ENCODE results near the gene FMN1. TPM values are rescaled to one million over a fixed set of nuclear protein-coding genes. Genes with fewer than 3 reads are reported as not detected.

The FMN1 gene
- total and polyA plus RNA-seq, 3 donors from 2014 or later = 17.7 to 53.7 (median 47.4) TPM

- no peak for TF ChIP-seq POLR2A (IDR thresholded peaks at IDR 0.05)
- no peak for TF ChIP-seq CTCF (IDR thresholded peaks at IDR 0.05)
- Histone ChIP-seq H3K9me3 (no peaks in the 10 kb centered on the region), H3K27me3 (no peaks in the 10 kb centered on the region), H3K27ac (no peak overlapping the region), H3K4me1 (peaks cover 4% of the 10 kb centered on the region), H3K36me3 (ENCODE audit: low read depth, missing control alignments) (no peaks in the 10 kb centered on the region), H3K4me3 (no peak overlapping the region)
- intact Hi-C loops (cut with DNase I; ENCODE audit: low total_unique reads) = no loop called here
- DNase-seq = no peak
Measured at GRCh38 chr15:33137101-33137500, 57.4 kb downstream of the FMN1 start.

GRCh38 chr15:33136353-33136752 lies 58.2 kb downstream of the FMN1 start:
- intact Hi-C loops (cut with DNase I; ENCODE audit: low total_unique reads) = no loop called here
- WGBS, 2 donors = 33 to 40% methylated on average over 4 of the region's 4 CpGs
- Histone ChIP-seq H3K4me3 (no peak overlapping the region), H3K27ac (no peak overlapping the region), H3K27me3 (no peaks in the 10 kb centered on the region), H3K4me1 (peaks cover 4% of the 10 kb centered on the region), H3K9me3 (no peaks in the 10 kb centered on the region), H3K36me3 (ENCODE audit: low read depth, missing control alignments) (no peaks in the 10 kb centered on the region)
- DNase-seq = no peak
- TF ChIP-seq POLR2A (IDR thresholded peaks at IDR 0.05) (no peak), CTCF (IDR thresholded peaks at IDR 0.05) (no peak)

GRCh38 chr15:33135355-33135781 lies 59.1 kb downstream of the FMN1 start:
- intact Hi-C loops (cut with DNase I; ENCODE audit: low total_unique reads) = no loop called here
- DNase-seq = peak; percentile 18
- Histone ChIP-seq H3K4me1 (peaks cover 4% of the 10 kb centered on the region), H3K9me3 (no peaks in the 10 kb centered on the region), H3K27ac (no peak overlapping the region), H3K36me3 (ENCODE audit: low read depth, missing control alignments) (no peaks in the 10 kb centered on the region), H3K4me3 (no peak overlapping the region), H3K27me3 (no peaks in the 10 kb centered on the region)
- TF ChIP-seq POLR2A (IDR thresholded peaks at IDR 0.05) = no peak
- TF ChIP-seq CTCF (IDR thresholded peaks at IDR 0.05) = no peak
- 35 to 41% methylated on average over 5 of the region's 5 CpGs for WGBS, 2 donors

- H3K27ac ChIP-seq = no peak overlapping the region
- no peak for DNase-seq
- no peaks in the 10 kb centered on the region for H3K36me3 ChIP-seq (ENCODE audit: low read depth, missing control alignments)
- no peaks in the 10 kb centered on the region for H3K9me3 ChIP-seq
- peaks cover 4% of the 10 kb centered on the region for H3K4me1 ChIP-seq
- intact Hi-C loops (cut with DNase I; ENCODE audit: low total_unique reads) = no loop called here
- WGBS, 2 donors = 80 to 82% methylated on average over 3 of the region's 3 CpGs
- H3K27me3 ChIP-seq = no peaks in the 10 kb centered on the region
- peak in 2 of 3 experiments; percentile 31 to 33 for TF ChIP-seq CTCF (IDR thresholded peaks at IDR 0.05)
- no peak for TF ChIP-seq POLR2A (IDR thresholded peaks at IDR 0.05)
- H3K4me3 ChIP-seq = no peak overlapping the region
Measured at GRCh38 chr15:33132722-33133345, 61.7 kb downstream of the FMN1 start.

GRCh38 chr15:33132233-33132580 lies 62.3 kb downstream of the FMN1 start:
- Histone ChIP-seq H3K4me3 (no peak overlapping the region), H3K36me3 (ENCODE audit: low read depth, missing control alignments) (no peaks in the 10 kb centered on the region), H3K9me3 (no peaks in the 10 kb centered on the region), H3K27ac (no peak overlapping the region), H3K27me3 (no peaks in the 10 kb centered on the region), H3K4me1 (peaks cover 4% of the 10 kb centered on the region)
- DNase-seq = no peak
- 65 to 67% methylated on average over 3 of the region's 3 CpGs for WGBS, 2 donors
- intact Hi-C loops (cut with DNase I; ENCODE audit: low total_unique reads) = no loop called here
- TF ChIP-seq CTCF (IDR thresholded peaks at IDR 0.05) = no peak
- TF ChIP-seq POLR2A (IDR thresholded peaks at IDR 0.05) = no peak

Data from testis (tissue), 3 donors.